Ovary (tissue), 9 donors: ENCODE results near the gene CLN3. TPM values are rescaled to one million over a fixed set of nuclear protein-coding genes. Genes with fewer than 3 reads are reported as not detected.

Experiments
- DNase-seq, 5 donors: peaks; one replicate each; pipeline ENCODE4 v3.0.0-alpha.2; 2019 to 2020
- H3K27ac ChIP-seq, 2 donors: fragments of 200-600 bp; one replicate each; pipeline versions ENCODE4 v1.5.1 to v1.8.0; 2019 to 2022
- H3K27me3 ChIP-seq: fragments of 200-600 bp; one replicate; pipeline ENCODE4 v1.8.0; 2022
- H3K36me3 ChIP-seq: fragments of 200-600 bp; sonication (generic); one replicate; pipeline ENCODE4 v1.5.1; 2019
- H3K4me1 ChIP-seq: one replicate; pipeline ENCODE4 v1.8.1; 2013; ENCODE audit warnings: mild to moderate bottlenecking, moderate library complexity; ENCODE audit not compliant: insufficient read depth
- H3K4me3 ChIP-seq: fragments of 200-600 bp; sonication (generic); one replicate; pipeline ENCODE4 v1.5.1; 2017
- H3K9me3 ChIP-seq, 2 donors: fragments of 200-600 bp in 1 of 2; sonication (generic) in 1 of 2; one replicate each; pipeline versions ENCODE4 v1.5.1 to v1.8.1; 2013 to 2019; ENCODE audit warnings: mild to moderate bottlenecking in 1 of 2, moderate library complexity in 1 of 2
- CTCF ChIP-seq, 3 donors: fragments of 450-650 bp in 2 of 3; fragments of 200-600 bp in 1 of 3; IDR thresholded peaks; one replicate each; pipeline versions ENCODE4 v1.5.1 to v1.8.0; 2016 to 2022; ENCODE audit warnings: antibody characterized with exemption in 3 of 3, mild to moderate bottlenecking in 1 of 3
- EP300 ChIP-seq: sonication (generic); formaldehyde crosslinking; IDR thresholded peaks from one replicate; pipeline ENCODE4 v1.6.1; 2017; ENCODE audit warnings: antibody characterized with exemption
- POLR2A ChIP-seq: fragments of 450-650 bp; IDR thresholded peaks from one replicate; pipeline ENCODE4 v1.6.1; 2017; ENCODE audit warnings: antibody characterized with exemption, mild to moderate bottlenecking, moderate library complexity
- WGBS, 3 donors: extraction: QIAGEN DNeasy Blood & Tissue Kit in 1 of 3; methylation state at CpG; one replicate each; pipeline versions ENCODE4 v1.1.5 to v1.1.7; 2013 to 2017; 5-methylcytosine and 5-hydroxymethylcytosine counted together
- intact Hi-C, 4 donors: fragments of 100-400 bp; cut with DNase I; formaldehyde crosslinking; loops; one replicate each; pipeline versions ENCODE4 v1.11.0 to v1.15.1; 2022 to 2023
- polyA plus RNA-seq, 2 donors: library from polyadenylated mRNA; stranded (reverse); fragments of 200-250 nt in 1 of 2; fragments of 350-450 nt in 1 of 2; fragmentation: Illumina TruSeq in 1 of 2; extraction: RNeasy Lipid Tissue Mini Kit (QIAGEN cat#74804) in 1 of 2; gene quantifications; one replicate each; pipeline ENCODE4 v1.2.3, GENCODE V29; 2013 to 2014
- total RNA-seq, 7 donors: library from RNA; depleted of rRNA in 2 of 7; stranded (reverse); fragments of >200 nt in 2 of 7; fragmentation: NEBNext Ultra II Directional in 3 of 7; extraction: Animal tissue kit (Norgen Biotek cat#: 25700) in 3 of 7; gene quantifications; one replicate each; pipeline versions ENCODE4 v1.1.0 to v1.2.4, GENCODE V29; 2016 to 2023
- donor health status: DM: no; HTN: no; CAD: no; lungs with moderate emphysema.
- donor health status: DM: no; HTN: no; CAD: no.
- donor health status: Bipolar disorder and iron deficiency.
- donor health status: DM: yes; HTN: yes; CAD: no.
- donor health status: DM: no; HTN: no; CAD: no.
- donor health status: DM: yes; HTN: yes; CAD: no.

The CLN3 gene
- total and polyA plus RNA-seq, 9 donors: 15.9 to 32.1 (median 22.4) TPM

- Histone ChIP-seq H3K36me3 (no peaks in the 10 kb centered on the region), H3K27ac (peak overlapping the region in 1 of 2 donors; percentile 91), H3K4me1 (peaks cover 20% of the 10 kb centered on the region), H3K4me3 (peak overlapping the region; percentile 42), H3K27me3 (no peaks in the 10 kb centered on the region), H3K9me3 (peaks cover 0 to 2% of the 10 kb centered on the region in 2 donors)
- WGBS, 3 donors: 34 to 73% (median 47%) methylated on average over 6 of the region's 6 CpGs
- no peak for DNase-seq
- no peak for TF ChIP-seq POLR2A
- TF ChIP-seq EP300: no peak
- TF ChIP-seq CTCF (IDR thresholded peaks at IDR 0.05): no peak
- intact Hi-C loops: loop anchor here in 1 of 4 donors (5.0 kb wide), 1 partner anchor 45 kb away; the partner anchor contains the start of genes APOBR and CLN3
Measured at GRCh38 chr16:28537076-28537475, 45.2 kb upstream of the CLN3 start.

DNA sequence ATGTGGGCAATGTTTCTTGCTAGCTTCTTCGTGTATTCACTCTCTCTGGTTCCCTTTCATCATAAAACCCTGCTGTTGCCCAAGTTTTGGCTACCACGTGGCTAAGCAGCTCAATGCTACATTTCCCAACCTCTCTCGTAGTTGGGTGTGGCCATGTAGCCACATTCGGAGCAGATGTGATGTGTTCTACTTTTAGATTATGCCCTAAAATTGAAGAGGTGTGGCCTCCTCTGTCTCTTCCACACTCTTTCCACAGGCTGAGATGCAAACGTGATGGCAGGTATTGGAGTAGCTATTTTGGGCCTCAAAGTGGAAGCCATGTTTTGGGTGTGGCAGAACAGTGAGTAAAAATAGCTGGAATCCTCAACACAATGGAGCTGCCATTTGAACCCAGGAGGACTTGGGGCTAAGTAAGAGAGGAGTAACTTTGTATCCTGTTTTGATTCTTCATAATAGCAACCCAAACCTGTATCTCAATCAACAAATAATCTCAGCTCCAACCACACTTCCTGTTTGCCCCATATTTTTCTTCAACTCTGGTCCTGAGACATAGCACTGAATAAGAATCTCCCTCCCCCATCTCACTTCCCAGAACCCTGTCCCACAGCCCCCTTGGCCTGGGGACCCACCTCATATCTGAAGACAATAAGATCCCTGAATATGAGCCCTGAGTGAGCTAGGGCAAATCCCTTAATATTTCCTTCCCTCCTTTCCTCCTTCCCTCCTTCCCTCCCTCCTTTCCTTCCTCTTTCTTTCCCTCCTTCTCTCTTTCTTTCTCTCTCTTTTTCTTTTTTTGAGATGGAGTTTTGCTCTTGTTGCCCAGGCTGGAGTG is 42.9 kb upstream of the CLN3 start:
- peak in 1 of 5 donors; percentile 50 for DNase-seq
- TF ChIP-seq CTCF (IDR thresholded peaks at IDR 0.05) (no peak), EP300 (peak; percentile 49), POLR2A (no peak)
- H3K4me3 ChIP-seq: no peak overlapping the region
- 74 to 76% (median 75%) methylated on average over 5 of the region's 5 CpGs for WGBS, 3 donors
- H3K4me1 ChIP-seq: peaks cover 20% of the 10 kb centered on the region
- no peaks in the 10 kb centered on the region for H3K27me3 ChIP-seq
- intact Hi-C loops: loop anchor here in 1 of 4 donors (5.0 kb wide), 1 partner anchor 42 kb away; the partner anchor contains the start of genes APOBR and CLN3
- peaks cover 0 to 2% of the 10 kb centered on the region in 2 donors for H3K9me3 ChIP-seq
- H3K27ac ChIP-seq: no peak overlapping the region
- H3K36me3 ChIP-seq: no peaks in the 10 kb centered on the region

GRCh38 chr16:28532940-28533647 is 41.2 kb upstream of the CLN3 start:
- H3K27ac ChIP-seq: no peak overlapping the region
- peaks cover 22% of the 10 kb centered on the region for H3K4me1 ChIP-seq
- TF ChIP-seq POLR2A (no peak), CTCF (IDR thresholded peaks at IDR 0.05) (no peak), EP300 (no peak)
- 78 to 81% (median 80%) methylated on average over 5 of the region's 5 CpGs for WGBS, 3 donors
- DNase-seq: no peak
- peaks cover 0 to 2% of the 10 kb centered on the region in 2 donors for H3K9me3 ChIP-seq
- no peak overlapping the region for H3K4me3 ChIP-seq
- no peaks in the 10 kb centered on the region for H3K36me3 ChIP-seq
- intact Hi-C loops: no loop called here
- H3K27me3 ChIP-seq: no peaks in the 10 kb centered on the region
